ENCODE results near the gene MAP3K5. TPM values are rescaled to one million over a fixed set of nuclear protein-coding genes. Genes with fewer than 3 reads are reported as not detected.

MAP3K5 gene
- total RNA-seq, 1 donor from 2014 or later: 1.7 TPM

- Histone ChIP-seq H3K4me3 (ENCODE audit: insufficient read depth, low read depth, low read length) (no peak overlapping the region), H3K27me3 (ENCODE audit: insufficient read depth, low read length) (no peaks in the 10 kb centered on the region), H3K27ac (ENCODE audit: low read depth, low read length) (no peak overlapping the region), H3K4me1 (ENCODE audit: insufficient read depth, low read length) (peaks cover 23% of the 10 kb centered on the region), H4K20me1 (ENCODE audit: insufficient read depth, low read length) (no peaks in the 10 kb centered on the region), H3K4me2 (ENCODE audit: low read length) (peak overlapping the region; percentile 1), H3K9ac (ENCODE audit: low read length) (no peak overlapping the region), H3K36me3 (ENCODE audit: insufficient read depth, low read length) (no peaks in the 10 kb centered on the region), H3K79me2 (ENCODE audit: insufficient read depth, low read length) (peaks cover 64% of the 10 kb centered on the region), H3K9me3 (ENCODE audit: insufficient read depth, low read depth, low read length) (no peaks in the 10 kb centered on the region), H2AFZ (ENCODE audit: low read depth, low read length) (no peak overlapping the region)
- no peaks in the 10 kb centered on the region for H3K36me3 Mint-ChIP-seq (ENCODE audit: low read depth, unreplicated experiment)
- no peak for FAIRE-seq
- DNase-seq (ENCODE audit: low read depth): peak; percentile 10
- TF ChIP-seq, protein P1, sequence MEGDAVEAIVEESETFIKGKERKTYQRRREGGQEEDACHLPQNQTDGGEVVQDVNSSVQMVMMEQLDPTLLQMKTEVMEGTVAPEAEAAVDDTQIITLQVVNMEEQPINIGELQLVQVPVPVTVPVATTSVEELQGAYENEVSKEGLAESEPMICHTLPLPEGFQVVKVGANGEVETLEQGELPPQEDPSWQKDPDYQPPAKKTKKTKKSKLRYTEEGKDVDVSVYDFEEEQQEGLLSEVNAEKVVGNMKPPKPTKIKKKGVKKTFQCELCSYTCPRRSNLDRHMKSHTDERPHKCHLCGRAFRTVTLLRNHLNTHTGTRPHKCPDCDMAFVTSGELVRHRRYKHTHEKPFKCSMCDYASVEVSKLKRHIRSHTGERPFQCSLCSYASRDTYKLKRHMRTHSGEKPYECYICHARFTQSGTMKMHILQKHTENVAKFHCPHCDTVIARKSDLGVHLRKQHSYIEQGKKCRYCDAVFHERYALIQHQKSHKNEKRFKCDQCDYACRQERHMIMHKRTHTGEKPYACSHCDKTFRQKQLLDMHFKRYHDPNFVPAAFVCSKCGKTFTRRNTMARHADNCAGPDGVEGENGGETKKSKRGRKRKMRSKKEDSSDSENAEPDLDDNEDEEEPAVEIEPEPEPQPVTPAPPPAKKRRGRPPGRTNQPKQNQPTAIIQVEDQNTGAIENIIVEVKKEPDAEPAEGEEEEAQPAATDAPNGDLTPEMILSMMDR (IDR thresholded peaks at IDR 0.05; ENCODE audit: insufficient read depth, low read depth, low read length): no peak
- no peak for TF ChIP-seq EZH2 (IDR thresholded peaks at IDR 0.05; ENCODE audit: insufficient read depth, low read length)
- peak overlapping the region; percentile 34 for H3K27ac Mint-ChIP-seq (ENCODE audit: unreplicated experiment)
- no peaks in the 10 kb centered on the region for H3K27me3 Mint-ChIP-seq (ENCODE audit: low read depth, unreplicated experiment)
- no peaks in the 10 kb centered on the region for H3K9me3 Mint-ChIP-seq (ENCODE audit: unreplicated experiment)
- no peak overlapping the region for H3K4me3 Mint-ChIP-seq (ENCODE audit: unreplicated experiment)
- peaks cover 30% of the 10 kb centered on the region for H3K4me1 Mint-ChIP-seq (ENCODE audit: low read depth, unreplicated experiment)
Measured at GRCh38 chr6:136784910-136785746, 7.1 kb downstream of the MAP3K5 start.

DNA sequence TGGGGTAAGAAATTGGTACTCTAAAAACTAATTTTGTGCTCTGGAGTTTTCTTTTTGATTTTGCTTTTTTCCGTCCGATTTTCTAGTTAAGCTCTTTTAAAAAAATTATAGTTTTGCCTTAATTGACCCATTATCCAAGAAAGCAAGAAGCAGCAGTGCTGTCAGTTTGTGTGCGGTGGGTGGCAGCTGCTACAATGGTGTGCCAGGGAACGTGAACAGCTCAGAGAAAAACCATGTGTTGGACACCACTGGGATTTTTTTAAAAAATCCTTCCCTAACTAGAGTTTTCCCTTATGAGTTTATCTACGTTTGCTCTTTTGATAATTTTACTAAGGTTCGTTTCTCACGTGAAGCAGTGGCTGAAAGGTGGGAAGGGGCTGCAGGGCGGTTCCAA is 8.0 kb downstream of the MAP3K5 start:
- DNase-seq (ENCODE audit: low read depth) (no peak), FAIRE-seq (no peak)
- no peak overlapping the region for H3K27ac Mint-ChIP-seq (ENCODE audit: unreplicated experiment)
- TF ChIP-seq, protein P1 (IDR thresholded peaks at IDR 0.05; ENCODE audit: insufficient read depth, low read depth, low read length): no peak
- Histone ChIP-seq H3K4me3 (ENCODE audit: insufficient read depth, low read depth, low read length) (no peak overlapping the region), H3K9ac (ENCODE audit: low read length) (no peak overlapping the region), H2AFZ (ENCODE audit: low read depth, low read length) (no peak overlapping the region), H3K27me3 (ENCODE audit: insufficient read depth, low read length) (no peaks in the 10 kb centered on the region), H3K4me2 (ENCODE audit: low read length) (no peak overlapping the region), H3K9me3 (ENCODE audit: insufficient read depth, low read depth, low read length) (no peaks in the 10 kb centered on the region), H3K27ac (ENCODE audit: low read depth, low read length) (no peak overlapping the region), H3K79me2 (ENCODE audit: insufficient read depth, low read length) (peaks cover 59% of the 10 kb centered on the region), H4K20me1 (ENCODE audit: insufficient read depth, low read length) (no peaks in the 10 kb centered on the region), H3K4me1 (ENCODE audit: insufficient read depth, low read length) (peaks cover 23% of the 10 kb centered on the region), H3K36me3 (ENCODE audit: insufficient read depth, low read length) (no peaks in the 10 kb centered on the region)
- H3K27me3 Mint-ChIP-seq (ENCODE audit: low read depth, unreplicated experiment): no peaks in the 10 kb centered on the region
- no peaks in the 10 kb centered on the region for H3K9me3 Mint-ChIP-seq (ENCODE audit: unreplicated experiment)
- H3K4me3 Mint-ChIP-seq (ENCODE audit: unreplicated experiment): no peak overlapping the region
- peaks cover 30% of the 10 kb centered on the region for H3K4me1 Mint-ChIP-seq (ENCODE audit: low read depth, unreplicated experiment)
- H3K36me3 Mint-ChIP-seq (ENCODE audit: low read depth, unreplicated experiment): no peaks in the 10 kb centered on the region
